GM18858 (cell line): Measurements from ENCODE around the gene HKDC1.
"Not testable (repeated sequence)": the region's sequence is repeated elsewhere in the genome, so short reads cannot be mapped to it uniquely, and the experiment has no call there.

ENCODE experiments used
- ATAC-seq: cut with Tn5 transposase; IDR thresholded peaks from one replicate; pipeline ENCODE4 v1.9.1; 2021; ENCODE audit not compliant: unreplicated experiment

Gene HKDC1

DNA sequence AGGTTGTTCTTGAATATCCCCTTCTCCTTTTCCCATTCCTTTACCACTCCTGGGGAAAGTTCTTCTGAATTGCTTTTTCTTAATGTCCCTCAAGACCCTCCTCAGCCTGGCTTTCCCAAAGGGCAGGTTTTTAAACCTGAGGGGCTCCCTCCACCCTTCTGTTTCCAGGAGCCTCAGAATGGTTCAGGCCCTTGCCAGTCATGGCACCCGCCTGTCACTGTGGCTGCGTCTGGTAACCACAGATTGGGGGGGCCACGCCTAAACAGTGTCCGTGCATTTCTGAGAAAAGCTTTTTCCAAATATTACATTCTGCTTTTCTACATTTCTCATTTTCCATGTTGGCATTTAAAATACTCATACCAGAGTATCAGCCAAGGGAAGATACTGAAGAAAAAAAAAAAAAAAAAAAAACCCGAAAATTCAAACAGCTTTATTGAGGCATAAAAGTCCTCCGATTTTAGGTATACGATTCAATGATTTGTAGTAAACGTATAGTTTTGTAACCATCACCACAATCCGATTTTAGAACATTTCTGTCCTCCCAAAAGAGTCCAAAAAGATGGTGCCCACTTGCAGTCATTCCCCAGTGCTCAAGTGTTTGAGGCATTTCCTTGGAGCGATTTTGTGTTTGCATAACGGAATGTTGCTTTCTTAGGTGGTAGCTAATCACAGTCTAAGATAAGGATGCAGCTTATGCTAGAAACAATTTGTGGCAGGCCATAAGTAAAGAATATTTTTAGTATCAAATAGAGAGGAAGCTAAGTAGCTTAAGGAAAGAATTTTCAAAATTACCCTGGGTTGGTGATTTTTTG lies 22.1 kb downstream of the HKDC1 start:
- ATAC-seq: no peak

DNA sequence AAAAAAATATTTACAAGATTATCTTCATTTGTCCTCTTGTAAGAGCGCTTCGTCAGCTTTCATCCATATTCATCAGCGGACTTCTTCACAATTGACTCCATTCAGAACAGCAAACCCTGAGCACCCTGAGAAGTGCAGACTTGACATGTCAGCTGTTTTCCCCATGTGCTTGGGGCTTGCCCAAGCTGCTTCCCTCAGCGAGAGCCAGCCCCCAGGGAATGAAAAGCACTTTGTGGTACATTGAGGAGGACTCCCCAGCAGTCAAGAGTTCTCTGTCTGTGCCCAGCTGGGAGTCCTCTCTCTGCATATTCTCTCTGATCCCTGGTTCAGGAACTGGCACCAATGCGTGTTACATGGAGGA lies 22.7 kb downstream of the HKDC1 start:
- ATAC-seq: no peak

DNA sequence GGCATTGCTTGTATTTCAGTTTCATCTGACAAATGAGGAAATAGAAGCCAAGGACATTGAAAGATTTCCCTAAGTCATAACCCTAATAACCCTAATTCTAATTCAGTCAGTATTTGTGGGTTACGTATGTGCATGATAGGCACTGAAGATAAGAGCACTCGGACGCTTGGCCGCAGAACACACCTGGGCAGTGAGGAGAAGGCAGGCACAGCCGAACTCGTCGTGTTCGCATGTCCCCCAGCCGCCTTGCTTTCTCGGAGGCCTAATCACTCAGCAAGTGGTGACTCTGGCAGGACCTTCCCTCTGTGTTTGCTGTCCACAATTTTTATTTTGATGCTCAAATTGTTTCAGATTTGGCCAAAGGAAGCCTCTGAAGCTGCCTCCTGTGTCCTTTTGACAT lies 23.7 kb downstream of the HKDC1 start:
- no peak for ATAC-seq

DNA sequence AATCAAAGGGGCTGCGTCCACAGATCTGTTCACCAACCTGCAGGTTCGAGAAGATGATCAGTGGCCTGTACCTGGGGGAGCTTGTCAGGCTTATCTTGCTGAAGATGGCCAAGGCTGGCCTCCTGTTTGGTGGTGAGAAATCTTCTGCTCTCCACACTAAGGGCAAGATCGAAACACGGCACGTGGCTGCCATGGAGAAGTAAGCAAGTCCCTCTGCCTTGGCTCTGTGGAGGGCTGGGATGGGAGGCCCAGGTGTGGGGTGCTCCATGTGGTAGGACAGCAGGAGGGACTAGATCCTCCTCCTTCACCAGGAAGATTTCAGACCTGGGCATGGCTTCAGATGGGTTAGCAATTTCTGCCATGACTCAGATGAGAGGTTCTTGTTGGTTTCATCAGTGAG lies 25.9 kb downstream of the HKDC1 start:
- no peak for ATAC-seq

DNA sequence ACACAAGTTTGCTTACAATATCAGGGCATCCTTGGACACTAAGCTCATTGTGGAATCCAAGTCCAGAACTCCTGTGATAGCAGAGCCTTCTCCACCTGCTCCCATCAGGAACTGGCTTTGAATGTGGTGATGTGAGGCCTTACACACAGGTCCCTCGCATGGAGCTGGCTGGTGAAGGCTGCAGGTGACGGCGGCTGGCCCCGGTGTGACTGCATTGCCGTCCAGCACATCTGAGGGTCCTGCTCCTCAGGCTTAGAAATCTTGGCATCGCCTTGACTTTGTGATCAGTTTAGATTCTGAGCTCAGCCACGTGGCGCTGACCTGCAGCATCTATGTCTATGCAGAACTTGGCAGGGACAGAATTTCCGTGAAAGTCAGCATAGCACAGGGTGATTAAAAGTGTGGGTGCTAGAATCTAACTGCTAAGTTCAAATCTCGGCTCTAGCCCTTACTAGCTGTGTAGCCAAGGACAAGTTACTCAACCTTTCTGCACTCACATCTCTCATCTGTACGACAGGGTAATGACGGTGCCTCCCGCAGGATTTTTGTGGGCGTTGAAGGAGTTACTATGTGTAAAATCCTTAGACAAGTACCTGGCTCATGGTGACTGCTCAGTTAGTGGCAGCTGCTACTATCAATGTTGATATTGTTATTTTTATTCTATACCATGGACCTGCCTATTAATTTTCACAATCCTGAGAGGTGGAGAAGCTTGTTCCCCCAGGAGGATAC lies 26.6 kb downstream of the HKDC1 start:
- no peak for ATAC-seq

DNA sequence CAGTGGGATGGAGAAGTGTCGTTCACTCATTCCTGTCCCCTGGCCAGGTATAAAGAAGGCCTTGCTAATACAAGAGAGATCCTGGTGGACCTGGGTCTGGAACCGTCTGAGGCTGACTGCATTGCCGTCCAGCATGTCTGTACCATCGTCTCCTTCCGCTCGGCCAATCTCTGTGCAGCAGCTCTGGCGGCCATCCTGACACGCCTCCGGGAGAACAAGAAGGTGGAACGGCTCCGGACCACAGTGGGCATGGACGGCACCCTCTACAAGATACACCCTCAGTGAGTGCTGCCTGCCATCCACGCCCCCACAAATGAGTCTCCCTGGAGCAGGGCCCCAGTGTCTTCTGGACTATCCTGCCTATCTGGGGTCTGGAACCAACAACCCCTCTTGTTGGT lies 27.2 kb downstream of the HKDC1 start:
- no peak for ATAC-seq

DNA sequence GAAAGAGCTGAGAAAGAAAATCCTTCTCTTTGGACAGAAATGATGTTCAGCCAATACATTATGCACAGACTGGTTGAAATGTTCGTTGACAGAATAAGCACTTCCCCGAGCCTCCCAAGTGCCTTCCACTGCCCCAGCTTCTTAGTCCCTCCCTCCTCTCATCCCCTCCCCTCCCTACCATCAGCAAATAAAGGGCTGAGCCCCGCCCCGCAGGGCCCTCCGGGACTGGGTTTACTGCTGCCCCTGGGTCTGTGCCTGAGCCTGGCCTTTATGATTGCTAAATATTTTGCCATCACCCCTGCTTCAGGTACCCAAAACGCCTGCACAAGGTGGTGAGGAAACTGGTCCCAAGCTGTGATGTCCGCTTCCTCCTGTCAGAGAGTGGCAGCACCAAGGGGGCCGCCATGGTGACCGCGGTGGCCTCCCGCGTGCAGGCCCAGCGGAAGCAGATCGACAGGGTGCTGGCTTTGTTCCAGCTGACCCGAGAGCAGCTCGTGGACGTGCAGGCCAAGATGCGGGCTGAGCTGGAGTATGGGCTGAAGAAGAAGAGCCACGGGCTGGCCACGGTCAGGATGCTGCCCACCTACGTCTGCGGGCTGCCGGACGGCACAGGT lies 28.1 kb downstream of the HKDC1 start:
- no peak for ATAC-seq

DNA sequence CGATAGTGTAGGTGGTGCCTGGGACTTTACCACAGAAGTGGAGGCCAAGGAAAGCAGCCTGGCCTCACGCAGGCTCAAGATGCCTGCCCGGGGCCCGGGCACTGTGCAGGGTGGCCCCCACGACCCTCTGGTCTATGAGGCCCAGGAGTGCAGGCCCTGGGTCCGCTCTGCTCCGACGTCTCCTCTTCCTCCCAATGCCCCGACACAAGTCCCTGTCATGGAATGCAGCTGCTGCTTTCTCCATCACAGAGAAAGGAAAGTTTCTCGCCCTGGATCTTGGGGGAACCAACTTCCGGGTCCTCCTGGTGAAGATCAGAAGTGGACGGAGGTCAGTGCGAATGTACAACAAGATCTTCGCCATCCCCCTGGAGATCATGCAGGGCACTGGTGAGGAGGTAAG lies 29.9 kb downstream of the HKDC1 start:
- ATAC-seq: no peak

DNA sequence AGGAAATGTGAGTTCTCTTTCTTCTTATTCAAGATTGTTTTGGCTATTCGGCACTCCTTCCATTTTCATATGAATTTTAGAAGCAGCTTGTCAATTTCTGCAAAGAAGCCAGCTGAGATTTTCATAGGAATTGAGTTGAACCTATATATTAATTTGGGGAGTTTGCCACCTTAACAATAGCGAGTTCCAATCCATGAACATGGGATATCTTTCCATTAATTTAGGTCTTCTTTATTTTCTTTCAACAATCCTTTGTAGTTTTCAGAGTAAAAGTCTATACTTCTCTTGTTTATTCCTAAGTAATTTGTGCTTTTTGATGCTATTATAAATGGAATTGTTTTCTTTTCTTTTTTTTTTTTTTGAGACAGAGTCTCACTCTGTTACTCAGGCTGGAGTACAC lies 31.3 kb downstream of the HKDC1 start:
- not testable (repeated sequence) for ATAC-seq

DNA sequence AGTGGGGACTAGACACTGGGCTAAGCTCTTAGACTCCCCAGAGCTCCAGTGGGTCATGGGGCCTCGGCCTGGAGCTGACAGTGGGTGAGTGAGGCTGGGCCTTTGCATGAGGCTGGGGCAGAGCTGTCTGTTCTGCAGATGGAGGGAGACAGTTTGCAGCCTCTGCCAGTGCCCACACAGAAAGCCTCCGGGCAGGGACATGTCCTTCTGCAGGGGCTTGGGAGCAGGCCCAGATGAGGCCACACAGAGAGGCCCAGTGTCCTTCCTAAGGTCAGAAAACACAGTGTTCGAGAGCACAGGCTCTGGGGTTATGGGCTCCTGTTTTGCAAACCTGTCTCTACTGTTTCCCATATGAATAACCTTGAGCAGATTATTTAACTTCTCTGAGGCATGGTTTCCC lies 33.0 kb downstream of the HKDC1 start:
- no peak for ATAC-seq

DNA sequence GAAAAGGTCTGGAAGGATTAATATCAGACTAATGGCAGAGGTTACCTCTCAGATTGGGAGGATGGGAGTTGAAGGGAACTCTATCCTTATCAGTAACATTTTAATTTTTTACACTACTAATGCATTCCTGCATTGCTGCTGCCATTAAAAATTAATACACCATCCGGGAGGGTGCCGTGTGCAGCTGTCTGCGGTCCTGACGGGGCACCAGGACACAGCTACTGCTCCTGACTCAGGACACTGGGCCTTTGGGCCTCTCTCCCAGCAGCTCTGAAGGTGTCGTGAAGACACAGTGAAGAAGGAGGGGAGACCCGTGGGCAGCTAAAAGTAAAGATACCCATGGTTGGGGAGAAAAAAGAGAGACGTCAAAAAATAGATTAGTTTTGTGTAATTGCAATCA lies 34.7 kb downstream of the HKDC1 start:
- ATAC-seq: no peak

DNA sequence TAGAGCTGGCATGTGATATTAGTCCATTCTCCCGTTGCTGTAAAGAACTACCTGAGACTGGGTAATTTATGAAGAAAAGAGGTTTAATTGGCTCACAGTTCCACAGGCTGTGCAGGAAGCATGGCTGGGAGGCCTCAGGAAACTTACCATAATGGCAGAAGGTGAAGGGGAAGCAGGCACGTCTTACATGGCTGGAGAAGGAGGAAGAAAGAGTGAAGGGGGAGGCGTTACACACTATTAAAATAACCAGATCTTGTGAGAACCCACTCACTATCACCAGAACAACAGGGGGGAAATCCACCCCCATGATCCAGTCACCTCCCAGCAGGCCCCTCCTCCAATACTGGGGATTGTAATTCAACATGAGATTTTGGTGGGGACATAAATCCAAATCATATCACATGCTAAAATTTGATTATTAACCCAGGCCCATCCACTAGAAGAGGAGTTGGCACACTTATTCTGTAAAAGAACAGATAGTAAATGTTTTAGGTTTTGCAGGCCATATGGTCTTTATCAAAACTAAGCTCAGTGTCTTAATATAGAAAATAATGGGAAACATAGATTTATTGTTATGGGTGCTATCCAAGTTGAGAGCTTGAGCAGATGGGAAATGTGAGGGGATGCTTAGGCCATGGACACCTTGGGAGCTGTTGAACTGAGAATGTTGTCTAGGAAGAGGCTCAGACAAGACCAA lies 39.6 kb downstream of the HKDC1 start:
- ATAC-seq: no peak

DNA sequence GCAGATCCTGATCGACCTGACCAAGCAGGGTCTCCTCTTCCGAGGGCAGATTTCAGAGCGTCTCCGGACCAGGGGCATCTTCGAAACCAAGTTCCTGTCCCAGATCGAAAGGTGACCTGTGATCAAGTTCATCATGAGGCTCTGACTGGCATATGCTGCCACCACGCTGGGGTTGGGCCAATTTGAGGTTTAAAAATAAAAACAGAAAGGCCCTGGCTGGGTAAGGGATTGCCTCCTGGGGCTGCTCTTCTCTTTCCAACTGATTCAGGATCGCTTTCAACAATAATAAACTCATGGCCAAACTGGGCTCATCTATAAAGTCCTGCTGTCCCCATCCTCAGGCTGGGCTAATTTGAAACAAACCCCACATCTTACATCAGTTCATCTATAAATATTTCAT lies 41.1 kb downstream of the HKDC1 start:
- no peak for ATAC-seq

DNA sequence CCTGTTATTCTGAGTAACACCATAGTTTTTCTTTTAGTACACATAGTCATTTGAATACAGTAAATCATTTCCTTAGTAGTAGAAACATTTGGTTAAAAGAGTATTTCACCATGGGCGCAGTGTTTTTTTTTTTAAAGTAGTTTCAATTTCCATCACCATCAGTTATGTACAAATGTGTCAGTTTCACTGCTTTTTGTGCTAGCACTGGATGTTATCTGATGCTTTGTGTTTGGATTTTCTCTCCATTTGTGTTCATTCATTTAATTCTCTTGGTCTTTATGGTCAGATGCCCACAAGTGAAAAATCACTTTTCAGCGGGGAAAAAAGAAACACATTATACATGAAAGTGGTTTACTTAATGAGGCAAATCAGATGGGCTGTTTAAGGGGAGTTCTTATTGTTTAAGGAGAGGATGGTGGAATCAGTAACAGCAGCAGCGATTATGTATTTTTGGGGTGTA lies 42.2 kb downstream of the HKDC1 start:
- ATAC-seq: no peak

DNA sequence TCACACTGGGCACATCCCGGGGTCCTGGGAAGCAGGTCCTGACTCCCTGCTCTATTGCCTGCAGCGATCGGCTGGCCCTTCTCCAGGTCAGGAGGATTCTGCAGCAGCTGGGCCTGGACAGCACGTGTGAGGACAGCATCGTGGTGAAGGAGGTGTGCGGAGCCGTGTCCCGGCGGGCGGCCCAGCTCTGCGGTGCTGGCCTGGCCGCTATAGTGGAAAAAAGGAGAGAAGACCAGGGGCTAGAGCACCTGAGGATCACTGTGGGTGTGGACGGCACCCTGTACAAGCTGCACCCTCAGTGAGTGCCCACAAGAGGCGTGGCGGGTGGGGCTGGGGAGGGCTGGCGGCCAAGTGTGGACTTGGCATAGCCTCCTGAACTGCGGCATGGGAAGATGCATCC lies 45.4 kb downstream of the HKDC1 start:
- ATAC-seq: no peak

DNA sequence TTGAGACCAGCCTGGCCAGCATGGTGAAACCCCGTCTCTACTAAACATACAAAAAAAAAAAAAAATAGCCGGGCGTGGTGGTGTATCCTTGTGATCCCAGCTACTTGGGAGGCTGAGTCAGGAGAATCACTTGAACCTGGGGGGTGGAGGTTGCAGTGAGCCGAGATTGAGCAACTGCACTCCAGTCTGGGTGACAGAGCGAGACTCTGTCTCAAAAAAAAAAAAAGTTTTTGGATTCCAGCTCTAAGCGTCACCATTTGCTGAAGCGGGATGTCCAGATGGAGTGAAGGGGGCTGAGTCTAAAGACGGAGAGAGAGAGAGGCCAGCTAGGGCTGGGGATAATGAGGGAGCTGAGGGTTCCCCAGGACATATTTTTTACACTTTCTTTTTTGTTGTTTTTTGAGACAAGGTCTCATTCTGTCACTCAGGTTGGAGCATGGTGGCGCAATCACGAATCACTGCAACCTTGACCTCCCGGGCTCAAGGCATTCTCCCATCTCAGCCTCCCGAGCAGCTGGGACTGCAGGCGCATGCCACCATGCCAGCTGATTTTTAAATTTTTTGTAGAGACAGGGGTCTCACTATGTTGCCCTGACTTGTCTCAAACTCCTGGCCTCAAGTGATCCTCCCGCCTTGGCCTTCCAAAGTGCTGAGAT lies 48.8 kb downstream of the HKDC1 start:
- no peak for ATAC-seq

DNA sequence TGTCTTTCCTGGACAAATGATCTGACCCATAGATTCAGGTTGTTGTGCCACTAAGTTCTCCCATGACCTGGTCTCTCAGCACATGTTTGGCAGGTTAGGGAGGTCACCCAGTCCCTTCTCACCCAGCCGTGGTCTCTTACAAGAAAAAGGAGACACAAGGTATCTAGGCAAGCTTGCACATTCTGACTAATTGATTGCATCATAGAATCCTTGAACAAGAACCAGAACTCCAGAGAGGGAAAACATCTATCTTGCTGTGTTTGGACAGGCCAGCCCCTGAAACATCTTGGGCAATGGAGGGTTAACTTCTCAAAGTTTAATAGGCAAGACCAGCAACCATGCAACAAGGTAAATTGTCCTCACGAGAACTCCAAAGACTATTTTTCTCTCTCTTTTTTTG lies 49.6 kb downstream of the HKDC1 start:
- ATAC-seq: no peak

DNA sequence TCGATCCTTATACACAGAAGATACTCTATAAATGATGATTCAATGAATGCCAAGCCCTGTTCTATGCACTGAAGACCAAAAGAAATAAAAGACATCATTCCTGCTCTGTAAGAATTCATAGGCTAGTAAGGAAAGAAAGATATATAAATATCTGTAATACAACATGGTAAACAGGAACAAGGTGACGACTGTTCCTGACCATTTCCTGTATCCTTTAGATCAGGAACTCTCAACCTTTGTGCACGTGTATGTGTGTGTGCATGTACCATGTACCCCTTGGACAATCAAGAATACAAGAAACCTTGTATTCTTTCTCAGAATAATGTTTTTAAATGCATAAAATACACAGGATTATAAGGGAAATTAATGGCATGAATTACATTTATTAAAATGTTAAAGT lies 50.9 kb downstream of the HKDC1 start:
- no peak for ATAC-seq

DNA sequence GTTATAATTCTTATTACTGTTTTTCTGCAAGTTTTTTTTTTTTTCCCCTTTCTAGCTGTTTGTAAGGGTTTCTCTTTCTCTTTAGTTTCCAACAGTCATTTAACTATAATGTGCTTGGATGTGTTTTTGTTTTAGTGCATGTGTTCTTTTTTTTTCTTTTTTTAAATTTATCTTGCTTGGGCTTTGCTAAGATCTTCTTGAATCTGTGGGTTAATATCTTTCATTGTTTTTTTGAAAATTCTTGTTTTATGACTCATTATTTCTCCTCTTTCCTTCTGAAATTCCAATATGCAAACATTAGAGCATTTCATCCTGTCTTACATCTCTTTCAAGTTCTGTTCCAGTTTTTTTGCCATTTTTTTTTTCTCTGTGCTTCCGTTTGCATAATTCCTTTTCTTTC lies 52.5 kb downstream of the HKDC1 start:
- ATAC-seq: no peak

DNA sequence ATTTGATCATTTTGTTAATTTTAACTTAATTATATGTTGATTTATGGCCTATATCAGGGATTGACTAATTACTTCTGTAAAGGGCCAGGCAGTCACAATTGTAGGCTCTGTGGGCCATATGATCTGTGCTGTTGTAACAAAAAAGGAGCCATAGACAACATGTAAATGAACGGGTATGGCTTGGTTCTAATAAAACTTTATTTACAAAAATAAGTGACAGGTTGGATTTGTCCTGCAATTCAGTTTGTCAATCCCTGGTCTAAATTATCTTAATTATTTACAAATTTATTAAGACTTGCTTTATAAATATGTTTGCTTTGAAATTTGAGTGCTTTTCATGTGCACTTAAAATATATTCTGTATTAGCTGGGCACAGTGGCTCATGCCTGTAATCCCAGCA lies 55.3 kb downstream of the HKDC1 start:
- no peak for ATAC-seq

DNA sequence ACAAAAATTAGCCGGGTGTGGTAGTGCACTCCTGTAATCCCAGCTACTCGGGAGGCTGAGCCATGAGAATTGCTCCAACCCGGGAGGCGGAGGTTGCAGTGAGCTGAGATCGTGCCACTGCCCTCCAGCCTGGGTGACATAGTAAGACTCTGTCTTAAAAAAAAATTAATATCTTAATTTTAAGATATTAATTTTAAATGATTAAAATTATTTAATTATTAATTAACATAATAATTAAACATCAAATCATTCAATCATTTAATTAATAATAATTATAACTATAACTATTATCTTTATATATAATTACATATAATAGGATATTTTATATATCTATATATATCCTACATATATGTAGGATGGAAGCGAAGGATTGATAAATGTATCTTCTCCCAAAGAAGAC lies 56.4 kb downstream of the HKDC1 start:
- no peak for ATAC-seq
